Measurements from ENCODE around the gene GTPBP6.
A peak's percentile ranks its signal among the peaks of the same experiment; 100 is the strongest.

Gene GTPBP6

DNA sequence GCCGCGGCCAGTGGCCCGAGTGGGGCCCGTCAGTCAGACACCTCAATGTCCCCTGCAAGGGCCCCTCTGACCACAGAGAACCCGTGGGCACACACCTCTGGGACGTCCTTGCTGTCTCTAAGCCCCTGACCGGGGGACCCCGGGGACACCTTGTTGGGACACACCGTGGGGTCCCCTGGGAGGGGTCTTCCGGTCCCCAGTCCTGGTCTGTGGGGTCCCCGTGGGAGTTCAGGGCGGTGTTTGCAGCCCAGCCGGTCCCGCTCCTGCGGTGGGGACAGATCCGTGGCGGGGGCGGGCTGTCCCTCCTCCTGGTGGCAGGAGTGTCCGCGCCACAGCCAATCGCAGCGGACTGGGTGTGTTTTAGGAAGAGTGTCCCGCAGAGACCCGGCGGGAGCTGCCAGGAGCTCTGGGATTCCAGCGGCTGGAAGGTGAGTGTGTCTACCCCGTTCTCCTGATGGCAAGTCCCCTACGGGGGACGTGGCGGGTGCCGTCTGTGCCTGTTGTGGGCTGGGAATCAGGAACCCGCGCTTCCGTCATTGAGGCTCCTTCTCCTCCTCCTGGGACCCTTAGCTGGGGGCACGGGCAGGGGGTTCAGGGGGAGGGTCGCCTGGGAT lies 42.5 kb downstream of the GTPBP6 start:
- peaks cover 12% of the 10 kb centered on the region for H3K4me1 Mint-ChIP-seq
- H3K9me3 Mint-ChIP-seq: no peaks in the 10 kb centered on the region
- H3K27me3 Mint-ChIP-seq (ENCODE audit: low read depth): peaks cover 24% of the 10 kb centered on the region
- H3K4me3 Mint-ChIP-seq: peak overlapping the region; percentile 69 to 78 (median 75)
- H3K36me3 Mint-ChIP-seq (ENCODE audit: low read depth): peaks cover 5% of the 10 kb centered on the region
- peak overlapping the region in 1 of 3 experiments; percentile 50 for H3K27ac Mint-ChIP-seq
- TF ChIP-seq, protein P1, sequence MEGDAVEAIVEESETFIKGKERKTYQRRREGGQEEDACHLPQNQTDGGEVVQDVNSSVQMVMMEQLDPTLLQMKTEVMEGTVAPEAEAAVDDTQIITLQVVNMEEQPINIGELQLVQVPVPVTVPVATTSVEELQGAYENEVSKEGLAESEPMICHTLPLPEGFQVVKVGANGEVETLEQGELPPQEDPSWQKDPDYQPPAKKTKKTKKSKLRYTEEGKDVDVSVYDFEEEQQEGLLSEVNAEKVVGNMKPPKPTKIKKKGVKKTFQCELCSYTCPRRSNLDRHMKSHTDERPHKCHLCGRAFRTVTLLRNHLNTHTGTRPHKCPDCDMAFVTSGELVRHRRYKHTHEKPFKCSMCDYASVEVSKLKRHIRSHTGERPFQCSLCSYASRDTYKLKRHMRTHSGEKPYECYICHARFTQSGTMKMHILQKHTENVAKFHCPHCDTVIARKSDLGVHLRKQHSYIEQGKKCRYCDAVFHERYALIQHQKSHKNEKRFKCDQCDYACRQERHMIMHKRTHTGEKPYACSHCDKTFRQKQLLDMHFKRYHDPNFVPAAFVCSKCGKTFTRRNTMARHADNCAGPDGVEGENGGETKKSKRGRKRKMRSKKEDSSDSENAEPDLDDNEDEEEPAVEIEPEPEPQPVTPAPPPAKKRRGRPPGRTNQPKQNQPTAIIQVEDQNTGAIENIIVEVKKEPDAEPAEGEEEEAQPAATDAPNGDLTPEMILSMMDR (IDR thresholded peaks at IDR 0.05; ENCODE audit: unreplicated experiment in 3 of 3): no peak

DNA sequence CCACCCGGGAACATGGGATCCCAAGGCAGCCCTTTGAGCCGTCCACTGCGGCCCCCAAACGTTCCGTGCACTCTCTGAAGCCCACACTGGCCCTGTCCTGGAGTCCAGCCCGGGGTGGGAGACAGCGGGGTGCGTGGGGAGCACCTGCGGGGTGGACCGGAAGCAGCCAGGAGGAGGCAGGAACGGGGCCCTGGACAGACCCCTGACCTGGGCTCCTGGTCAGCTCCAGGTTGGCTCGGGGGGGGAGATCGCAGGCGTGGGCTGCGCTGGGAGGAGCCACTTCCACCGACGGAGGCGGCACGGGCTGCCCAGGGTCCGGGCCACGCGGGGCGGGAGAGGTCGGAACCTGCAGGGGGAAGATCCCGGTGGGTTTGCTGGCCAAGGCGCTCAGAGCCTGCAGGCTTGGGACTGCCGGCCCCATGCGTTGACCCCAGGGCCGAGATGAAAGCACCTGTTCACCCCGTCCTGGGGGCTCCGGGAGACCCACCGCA lies 43.1 kb downstream of the GTPBP6 start:
- Mint-ChIP-seq H3K4me1 (peaks cover 12% of the 10 kb centered on the region), H3K36me3 (ENCODE audit: low read depth) (peaks cover 5% of the 10 kb centered on the region), H3K4me3 (peak overlapping the region; percentile 66 to 78 (median 76)), H3K27me3 (ENCODE audit: low read depth) (peaks cover 24% of the 10 kb centered on the region), H3K9me3 (no peaks in the 10 kb centered on the region), H3K27ac (peak overlapping the region; percentile 59 to 76 (median 72))
- TF ChIP-seq, protein P1 (IDR thresholded peaks at IDR 0.05; ENCODE audit: unreplicated experiment in 3 of 3): no peak

DNA sequence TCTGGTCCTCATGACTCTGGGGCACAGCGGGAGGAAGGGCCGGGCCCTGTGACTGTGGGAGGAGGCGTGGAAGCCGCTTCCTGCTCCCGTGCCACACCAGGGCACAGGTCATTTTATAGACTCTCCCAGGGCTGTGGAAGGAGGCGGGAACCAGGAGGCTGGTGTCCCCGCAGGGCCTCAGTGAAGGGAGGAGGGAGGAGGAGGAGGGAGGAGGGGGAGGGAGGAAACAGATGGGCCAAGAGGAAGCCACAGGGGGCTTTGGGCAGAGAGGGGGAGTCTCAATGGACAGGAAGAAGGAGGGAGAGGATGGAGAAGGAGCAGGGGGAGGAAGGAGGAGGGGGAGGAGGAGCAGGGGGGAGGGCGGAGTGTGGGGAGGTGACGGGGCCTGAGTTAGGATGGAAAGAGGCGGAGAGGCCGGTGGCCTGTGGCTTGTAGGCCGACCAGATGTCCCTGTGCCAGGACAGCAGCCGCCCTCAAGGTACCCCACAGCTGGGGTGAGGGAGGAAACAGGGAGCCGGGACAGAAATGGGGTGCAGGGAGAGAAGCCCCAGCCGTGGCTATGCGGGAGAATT lies 43.6 kb downstream of the GTPBP6 start:
- TF ChIP-seq, protein P1 (IDR thresholded peaks at IDR 0.05; ENCODE audit: unreplicated experiment in 3 of 3): no peak
- Mint-ChIP-seq H3K4me3 (peak overlapping the region; percentile 66 to 78 (median 76)), H3K4me1 (peaks cover 12% of the 10 kb centered on the region), H3K27me3 (ENCODE audit: low read depth) (peaks cover 24% of the 10 kb centered on the region), H3K36me3 (ENCODE audit: low read depth) (peaks cover 5% of the 10 kb centered on the region), H3K27ac (peak overlapping the region; percentile 59 to 76 (median 72)), H3K9me3 (no peaks in the 10 kb centered on the region)

DNA sequence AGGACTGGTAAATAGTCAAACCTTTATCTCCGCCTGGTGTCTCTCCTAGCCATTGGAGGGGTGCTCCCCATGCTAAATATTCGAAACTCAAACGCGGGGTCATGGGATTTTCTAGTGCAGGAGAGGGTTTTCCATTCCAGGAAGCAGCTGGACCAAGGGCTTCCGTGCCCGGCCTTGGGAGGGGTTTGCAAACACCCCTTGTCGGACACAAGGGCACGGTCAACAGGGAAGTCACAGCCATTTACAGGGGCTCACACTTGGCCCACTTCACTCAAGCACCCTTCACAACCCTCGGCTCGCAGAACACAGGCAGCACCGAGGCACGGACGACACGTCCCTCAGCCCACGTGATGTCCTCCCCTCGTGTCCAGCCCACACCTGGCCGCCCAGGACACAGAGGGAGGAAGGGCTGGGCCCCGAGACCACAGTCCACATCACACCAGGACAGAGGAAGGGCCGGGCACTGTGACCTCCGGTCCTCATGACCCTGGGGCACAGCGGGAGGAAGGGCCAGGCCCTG lies 47.7 kb downstream of the GTPBP6 start:
- peak overlapping the region in 1 of 3 experiments; percentile 40 for H3K27ac Mint-ChIP-seq
- H3K27me3 Mint-ChIP-seq (ENCODE audit: low read depth): peaks cover 13% of the 10 kb centered on the region
- no peaks in the 10 kb centered on the region for H3K4me1 Mint-ChIP-seq
- TF ChIP-seq, protein P1 (IDR thresholded peaks at IDR 0.05; ENCODE audit: unreplicated experiment in 3 of 3): no peak
- no peak overlapping the region for H3K4me3 Mint-ChIP-seq
- H3K36me3 Mint-ChIP-seq (ENCODE audit: low read depth): no peaks in the 10 kb centered on the region
- H3K9me3 Mint-ChIP-seq: no peaks in the 10 kb centered on the region

DNA sequence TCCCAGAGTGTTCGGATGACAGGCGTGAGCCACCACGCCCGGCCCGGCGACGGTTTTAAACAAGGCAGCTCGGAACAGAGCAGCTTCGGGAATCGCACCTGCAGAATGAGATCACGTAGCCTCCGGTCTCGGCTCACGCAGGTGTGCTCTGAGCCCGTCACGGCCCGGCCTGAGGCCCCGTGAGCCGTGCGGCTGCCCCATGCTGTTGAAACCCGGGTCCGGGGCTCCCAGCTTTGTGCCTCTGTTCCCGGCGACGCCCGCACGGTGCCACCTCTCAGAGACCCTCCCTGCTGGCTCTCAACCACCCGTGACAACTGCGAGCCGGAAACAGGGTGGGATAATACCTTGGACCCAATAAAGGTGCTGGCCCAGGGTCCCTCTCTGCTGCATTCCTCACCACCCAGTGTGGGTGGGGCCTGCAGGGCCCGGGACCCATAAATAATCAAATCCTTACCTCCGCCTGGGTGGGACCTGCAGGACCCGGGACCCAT lies 50.8 kb downstream of the GTPBP6 start:
- Mint-ChIP-seq H3K9me3 (no peaks in the 10 kb centered on the region), H3K27me3 (ENCODE audit: low read depth) (peaks cover 11% of the 10 kb centered on the region), H3K4me3 (no peak overlapping the region), H3K27ac (no peak overlapping the region), H3K4me1 (no peaks in the 10 kb centered on the region), H3K36me3 (ENCODE audit: low read depth) (no peaks in the 10 kb centered on the region)
- TF ChIP-seq, protein P1 (IDR thresholded peaks at IDR 0.05; ENCODE audit: unreplicated experiment in 3 of 3): no peak
